Measurements from ENCODE around the gene SERPINA3. TPM values are rescaled to one million over a fixed set of nuclear protein-coding genes. Genes with fewer than 3 reads are reported as not detected.
"Not testable (repeated sequence)": the region's sequence is repeated elsewhere in the genome, so short reads cannot be mapped to it uniquely, and the experiment has no call there.

The SERPINA3 gene
- not detected in 2 replicates for total RNA-seq

DNA sequence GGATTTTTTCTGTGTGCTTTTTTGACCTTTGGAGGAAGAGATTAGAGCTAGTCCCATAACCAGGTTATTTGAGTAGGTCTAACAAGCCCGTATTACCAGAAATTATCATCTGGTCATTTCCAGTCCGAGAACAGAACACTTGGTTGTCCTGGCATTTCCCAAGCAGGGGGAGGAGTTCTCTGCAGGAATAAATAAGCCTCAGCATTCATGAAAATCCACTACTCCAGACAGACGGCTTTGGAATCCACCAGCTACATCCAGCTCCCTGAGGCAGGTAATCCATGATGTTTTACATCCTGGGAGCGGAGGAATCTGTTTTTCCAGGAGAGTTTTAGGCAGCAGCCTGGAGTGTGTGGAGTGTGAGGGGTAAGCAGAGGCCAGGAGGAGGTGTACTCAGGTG, at the start of gene SERPINA3:
Gene SERPINA3, plus strand, starts transcription at position 218 of the 400 bp plus-strand sequence. CDS start 2,051 bp downstream, outside the sequence.
- intact Hi-C loops (cut with micrococcal nuclease) = no loop called here

DNA sequence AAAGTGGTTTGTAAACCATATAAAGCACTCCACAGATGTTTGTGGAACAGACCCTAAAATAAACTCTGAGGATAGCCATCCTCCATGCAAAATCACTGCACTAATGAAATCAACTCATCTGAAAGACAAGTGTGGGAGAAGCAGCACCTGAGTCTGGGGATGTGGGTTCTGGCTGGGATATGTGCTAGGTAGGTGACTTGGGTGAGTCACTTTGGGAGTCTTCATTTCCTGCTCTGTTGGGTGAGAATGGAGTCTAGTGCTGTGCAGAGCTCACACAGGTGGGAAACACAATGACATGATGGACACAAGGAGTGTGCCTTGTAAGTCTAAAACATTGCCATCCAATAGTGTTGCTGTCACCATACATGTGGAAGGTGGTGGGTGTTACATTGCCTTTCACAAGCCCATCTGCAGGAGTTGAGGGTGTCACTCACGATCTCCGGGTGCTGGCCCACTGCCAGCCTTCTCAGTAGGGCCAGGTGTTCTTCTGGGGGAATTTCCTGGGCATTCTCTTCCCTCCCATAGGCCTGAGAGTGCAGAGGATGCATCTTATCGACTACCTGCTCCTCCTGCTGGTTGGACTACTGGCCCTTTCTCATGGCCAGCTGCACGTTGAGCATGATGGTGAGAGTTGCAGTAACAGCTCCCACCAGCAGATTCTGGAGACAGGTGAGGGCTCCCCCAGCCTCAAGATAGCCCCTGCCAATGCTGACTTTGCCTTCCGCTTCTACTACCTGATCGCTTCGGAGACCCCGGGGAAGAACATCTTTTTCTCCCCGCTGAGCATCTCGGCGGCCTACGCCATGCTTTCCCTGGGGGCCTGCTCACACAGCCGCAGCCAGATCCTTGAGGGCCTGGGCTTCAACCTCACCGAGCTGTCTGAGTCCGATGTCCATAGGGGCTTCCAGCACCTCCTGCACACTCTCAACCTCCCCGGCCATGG, 49.0 kb upstream of the SERPINA3 start:
- intact Hi-C loops (cut with micrococcal nuclease) = no loop called here

DNA sequence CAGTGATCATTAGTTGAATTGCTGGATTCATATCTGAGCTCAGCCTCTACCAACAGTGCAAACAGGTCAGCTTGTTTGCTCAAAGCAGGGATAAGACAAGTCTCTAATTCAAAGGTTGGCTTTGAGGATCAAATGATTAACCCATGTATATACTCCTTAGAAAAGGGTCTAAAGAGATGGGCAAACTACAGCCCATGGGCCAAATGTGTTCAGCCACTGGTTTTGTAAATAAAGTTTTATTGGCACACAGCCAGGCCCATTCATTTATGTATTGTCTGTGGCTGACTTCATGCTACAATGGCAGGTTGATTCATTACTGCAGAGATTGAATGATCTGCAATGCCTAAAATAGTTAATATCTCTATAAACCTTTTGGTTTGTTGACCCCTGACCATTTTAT, 47.8 kb upstream of the SERPINA3 start:
- intact Hi-C loops (cut with micrococcal nuclease) = no loop called here

DNA sequence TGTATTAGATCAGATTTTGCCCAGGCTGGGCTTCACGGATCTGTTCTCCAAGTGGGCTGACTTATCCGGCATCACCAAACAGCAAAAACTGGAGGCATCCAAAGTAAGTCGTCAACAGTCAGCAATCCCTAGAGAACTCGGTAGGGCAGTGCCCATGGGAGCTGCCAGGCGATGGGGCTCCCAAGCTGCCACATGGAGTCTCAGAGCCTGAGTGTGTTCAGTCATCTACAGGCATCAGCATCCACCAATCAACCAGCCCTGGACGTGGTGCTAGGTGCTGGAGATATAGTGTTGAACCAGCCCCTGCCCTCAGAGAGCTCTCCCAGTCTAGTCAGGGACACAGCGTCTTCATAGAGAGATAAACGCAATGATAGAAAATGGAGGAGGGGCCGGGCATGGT, 44.0 kb upstream of the SERPINA3 start:
- intact Hi-C loops (cut with micrococcal nuclease) = no loop called here

DNA sequence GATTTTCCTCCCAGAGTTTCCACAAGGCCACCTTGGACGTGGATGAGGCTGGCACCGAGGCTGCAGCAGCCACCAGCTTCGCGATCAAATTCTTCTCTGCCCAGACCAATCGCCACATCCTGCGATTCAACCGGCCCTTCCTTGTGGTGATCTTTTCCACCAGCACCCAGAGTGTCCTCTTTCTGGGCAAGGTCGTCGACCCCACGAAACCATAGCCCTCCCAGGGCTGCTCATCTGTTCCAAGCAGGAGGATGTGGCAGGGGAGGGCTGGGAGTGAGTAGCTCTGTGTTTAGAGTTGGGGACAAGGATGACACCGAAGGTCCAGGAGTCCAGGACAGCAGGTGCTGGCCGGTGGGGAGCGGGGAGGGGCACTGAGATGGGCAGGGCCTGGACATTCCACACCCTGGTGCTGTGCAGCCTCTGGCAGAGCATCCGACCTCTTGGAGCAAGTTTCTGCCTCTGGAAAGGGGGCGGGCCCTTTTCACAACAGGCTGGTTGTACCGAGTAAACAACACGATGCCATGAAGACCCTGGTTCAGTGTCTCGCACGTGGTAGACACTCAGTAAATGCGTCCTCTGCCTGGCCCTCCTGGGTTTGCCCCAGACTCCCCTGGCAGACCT, 42.7 kb upstream of the SERPINA3 start:
- intact Hi-C loops (cut with micrococcal nuclease) = no loop called here

DNA sequence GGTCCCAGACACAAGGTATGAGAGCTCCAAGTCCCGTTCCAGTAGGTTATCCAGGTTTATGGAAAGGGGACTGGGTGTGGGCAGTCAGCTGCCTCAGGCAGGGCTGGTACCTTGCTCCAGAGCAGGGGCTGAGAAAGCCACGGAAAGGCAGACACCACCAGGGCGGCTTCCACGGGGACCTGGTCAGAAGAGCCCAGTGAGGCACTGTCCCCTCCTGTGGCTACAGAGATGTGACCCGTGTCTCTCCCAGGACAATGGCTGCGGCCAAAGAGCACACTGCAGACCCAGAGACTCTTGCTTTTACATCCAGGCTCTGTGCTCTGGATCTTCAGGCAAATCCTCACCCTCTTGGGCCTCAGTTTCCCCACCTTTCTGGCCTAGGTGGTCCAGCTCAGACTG, 42.2 kb upstream of the SERPINA3 start:
- intact Hi-C loops (cut with micrococcal nuclease) = no loop called here

DNA sequence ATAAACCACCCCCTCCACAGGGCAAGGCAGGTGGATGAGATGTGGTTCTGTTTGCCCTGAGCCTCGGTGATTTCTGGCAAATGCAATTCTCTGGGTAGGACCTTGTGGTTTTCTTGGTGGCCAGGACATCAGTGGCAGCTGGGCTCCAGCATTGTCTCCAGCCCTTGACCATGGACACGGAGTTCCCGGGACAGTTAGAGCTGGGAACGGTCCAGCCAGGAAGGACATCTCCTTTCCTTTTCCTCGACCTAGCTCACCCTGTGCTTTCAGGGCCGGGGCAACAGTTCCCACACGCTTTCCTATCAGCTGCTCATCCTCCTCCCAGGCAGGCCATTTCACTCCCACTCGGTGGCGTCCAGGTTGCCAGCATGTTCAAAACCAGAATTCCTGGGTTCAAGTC, 41.8 kb upstream of the SERPINA3 start:
- intact Hi-C loops (cut with micrococcal nuclease) = no loop called here

DNA sequence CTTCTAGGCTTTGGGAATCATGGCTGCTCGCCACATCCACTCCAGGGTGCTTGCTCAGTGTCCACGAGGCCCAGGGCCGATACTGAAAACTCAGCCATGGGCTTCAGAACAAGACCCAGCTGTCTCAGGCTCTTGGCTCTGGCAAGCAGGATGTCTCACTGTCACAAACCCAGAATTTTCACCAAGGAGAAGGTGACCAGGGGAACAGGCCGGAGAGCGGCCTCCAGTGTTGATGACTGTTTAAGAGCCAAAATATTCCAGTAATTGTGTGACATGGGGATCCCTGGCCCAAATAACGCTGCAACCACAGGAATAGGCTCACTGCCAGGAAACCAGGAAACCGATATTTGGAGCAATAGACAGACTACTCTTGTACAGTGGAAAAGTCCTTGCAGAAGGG, 40.8 kb upstream of the SERPINA3 start:
- intact Hi-C loops (cut with micrococcal nuclease) = no loop called here

DNA sequence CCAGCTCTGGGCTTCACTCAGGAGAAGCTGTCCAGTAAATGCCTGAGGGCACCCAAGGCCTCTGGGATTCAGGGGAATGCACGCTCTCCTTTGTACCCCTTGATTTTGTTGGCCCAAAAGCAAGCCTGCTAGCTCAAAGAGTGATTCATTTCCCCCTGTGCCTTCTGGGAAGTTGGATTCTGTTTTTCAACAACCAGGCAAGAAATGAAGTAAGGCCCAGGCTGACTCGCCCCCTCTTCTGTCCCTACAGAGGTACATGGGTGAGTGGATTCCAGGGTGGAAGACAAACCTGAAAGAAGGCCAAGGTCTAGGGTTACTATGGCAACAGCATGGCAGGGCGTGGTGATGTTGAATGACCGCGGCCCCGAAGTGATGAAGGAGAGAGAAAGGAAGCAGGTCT, 40.2 kb upstream of the SERPINA3 start:
- intact Hi-C loops (cut with micrococcal nuclease) = no loop called here

DNA sequence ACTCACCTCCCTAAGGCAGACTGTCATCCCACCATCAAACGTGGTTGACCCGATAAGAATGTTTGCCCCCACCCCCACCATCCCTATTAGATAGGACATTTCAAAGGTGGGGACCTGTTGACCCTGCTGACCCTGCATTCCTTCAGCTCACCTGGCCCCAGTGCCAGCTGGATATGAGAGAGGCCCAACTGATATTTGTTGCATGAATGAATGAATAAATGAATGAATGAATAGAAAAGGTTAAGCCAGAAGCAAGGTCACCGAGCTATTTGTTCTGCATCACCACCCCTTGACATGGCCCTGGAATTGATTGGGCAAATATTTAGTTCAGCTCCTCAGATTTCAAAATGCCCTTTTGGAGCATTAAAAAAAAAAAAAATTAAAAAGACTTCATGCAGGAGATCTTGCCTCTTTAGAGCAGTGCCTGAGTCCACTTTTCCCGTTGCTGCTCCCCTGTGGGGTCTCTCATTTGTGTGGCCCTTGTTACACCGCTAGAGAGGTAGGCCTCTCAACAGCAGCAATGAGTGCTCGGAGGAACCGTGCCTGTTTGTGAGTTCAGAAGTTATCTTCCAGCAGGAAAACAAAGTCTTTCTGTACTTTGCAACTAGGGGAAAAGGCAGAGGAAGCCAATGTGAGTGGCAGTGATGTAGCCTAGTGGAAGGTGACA, 39.4 kb upstream of the SERPINA3 start:
- intact Hi-C loops (cut with micrococcal nuclease) = no loop called here

DNA sequence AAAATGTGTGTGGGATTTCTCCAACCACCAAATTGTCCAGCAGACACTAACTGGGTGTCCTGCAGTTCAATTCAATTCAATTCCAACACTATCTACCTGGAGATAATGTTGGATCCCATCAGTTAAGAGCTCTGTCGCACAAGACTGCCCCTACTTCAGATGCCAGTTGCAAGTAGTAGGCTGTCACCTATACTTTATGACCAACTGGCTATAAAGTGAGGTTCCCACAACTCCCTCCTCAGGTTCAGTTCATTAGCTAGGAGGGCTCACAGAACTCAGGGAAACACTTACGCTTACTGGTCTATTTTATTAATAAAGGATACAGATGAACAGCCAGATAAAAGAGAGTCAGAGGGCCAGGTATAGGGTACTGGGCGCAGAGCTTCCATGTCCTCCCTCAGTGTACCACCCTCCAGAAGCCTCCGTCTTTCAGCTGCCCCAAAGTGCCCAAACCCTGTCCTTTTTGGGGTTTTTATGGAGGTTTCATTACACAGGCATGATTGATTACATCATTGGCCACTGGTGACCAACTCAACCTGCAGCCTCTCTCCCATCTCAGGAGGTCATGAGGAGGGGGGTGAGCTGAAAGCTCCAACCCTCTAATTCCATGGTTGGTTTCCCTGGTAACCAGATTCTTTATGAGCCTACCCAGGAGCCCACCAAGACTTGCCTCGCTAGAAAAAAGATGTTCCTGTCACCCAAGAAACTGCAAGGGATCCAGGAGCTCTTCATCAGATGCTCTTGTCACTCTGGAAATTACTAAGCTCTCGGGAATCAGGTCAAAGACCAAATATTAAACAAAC, 38.5 kb upstream of the SERPINA3 start:
- intact Hi-C loops (cut with micrococcal nuclease) = no loop called here

DNA sequence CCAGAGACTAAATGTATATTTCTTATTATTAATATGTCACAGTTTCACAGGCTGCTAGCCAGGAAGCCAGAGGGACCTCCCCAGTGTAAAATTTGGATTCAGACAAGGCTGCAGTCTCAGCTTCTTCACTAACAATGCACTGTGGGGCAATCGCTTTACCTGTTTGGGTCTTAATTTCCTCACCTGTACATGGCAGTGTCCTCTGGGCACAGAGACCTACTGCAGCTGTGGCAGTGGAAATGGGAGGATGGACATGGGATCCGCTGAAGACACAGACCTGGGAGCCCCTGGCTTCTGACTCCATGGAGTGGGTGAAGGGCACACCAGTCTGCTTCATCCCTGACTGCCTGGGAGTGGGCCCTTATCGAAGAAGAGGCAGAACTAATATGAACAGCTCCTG, 37.9 kb upstream of the SERPINA3 start:
- intact Hi-C loops (cut with micrococcal nuclease) = no loop called here

DNA sequence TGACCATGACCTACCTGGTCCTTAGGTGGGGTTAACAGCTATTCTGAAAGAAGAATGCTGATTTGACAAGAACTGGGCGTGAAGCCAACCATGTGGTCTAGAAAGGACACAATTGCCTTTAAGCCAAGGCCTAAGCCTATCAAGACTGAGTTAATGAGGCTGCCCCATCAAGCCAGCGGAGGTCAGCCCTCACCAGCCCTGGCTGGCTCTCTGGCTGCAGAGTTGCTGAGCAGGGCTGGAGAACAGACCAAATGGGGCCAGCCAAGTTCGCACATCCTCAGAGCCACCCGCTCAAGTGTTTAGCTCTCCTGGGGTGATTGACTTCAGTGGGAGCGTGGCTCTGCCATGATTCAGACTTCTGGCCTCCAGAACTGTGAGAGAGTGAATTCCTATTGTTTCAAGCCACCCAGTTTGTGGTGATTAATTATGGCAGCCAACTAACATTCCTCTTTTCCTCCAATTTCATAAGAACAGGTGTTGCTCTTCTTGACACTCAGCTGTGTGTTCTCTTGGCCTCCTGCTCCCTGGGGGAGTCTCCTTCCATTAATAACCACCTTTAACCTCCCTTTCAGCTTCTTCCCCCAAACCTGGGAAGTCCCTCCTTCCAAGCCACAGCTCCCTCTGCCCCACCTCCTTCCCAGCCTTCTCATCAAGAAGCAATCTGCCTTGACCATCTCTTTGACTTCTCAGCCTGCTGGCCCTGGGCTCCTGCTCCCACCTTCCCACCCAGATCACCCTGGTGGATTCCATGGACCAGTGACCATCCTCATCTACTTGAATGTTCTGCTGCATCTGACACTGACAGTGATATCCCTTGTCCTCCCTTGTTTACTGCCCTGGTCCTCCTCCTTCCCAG, 36.2 kb upstream of the SERPINA3 start:
- intact Hi-C loops (cut with micrococcal nuclease) = no loop called here

DNA sequence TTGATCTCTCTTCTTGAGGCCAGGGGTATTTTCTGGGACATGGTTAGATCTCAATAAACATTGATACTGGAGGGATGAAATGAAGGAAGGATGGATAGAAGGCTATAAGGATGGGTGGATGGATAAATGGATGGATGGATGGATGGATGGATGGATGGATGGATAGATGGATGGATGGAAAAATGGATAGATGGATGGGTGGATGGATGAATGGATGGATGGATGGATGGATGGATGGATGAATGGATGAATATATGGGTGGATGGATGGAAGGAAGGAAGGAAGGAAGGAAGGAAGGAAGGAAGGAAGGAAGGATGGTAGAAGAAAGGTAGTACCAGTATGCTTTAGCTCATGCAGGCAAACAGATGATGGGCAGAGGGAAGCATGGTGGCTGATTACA, 34.7 kb upstream of the SERPINA3 start:
- intact Hi-C loops (cut with micrococcal nuclease) = not testable (repeated sequence)

DNA sequence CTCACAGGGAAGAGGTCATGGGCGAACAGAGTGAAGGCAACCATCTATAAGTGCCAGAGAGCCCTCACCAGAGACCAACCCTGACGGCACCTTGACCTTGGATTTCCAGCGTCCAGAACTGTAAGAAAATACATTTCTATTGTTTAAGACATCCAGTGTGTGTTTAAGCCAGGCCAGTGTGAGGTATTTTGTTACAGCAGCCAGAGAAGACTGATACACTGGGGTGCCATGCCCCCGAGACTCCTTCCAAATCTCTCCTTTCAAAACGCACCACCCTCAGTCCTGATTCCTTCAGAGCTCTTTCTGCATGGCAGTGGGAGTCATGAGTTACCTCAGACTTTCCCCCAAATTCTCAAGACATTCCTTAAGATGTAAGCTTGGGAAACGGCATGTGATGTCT, 33.5 kb upstream of the SERPINA3 start:
- intact Hi-C loops (cut with micrococcal nuclease) = no loop called here

DNA sequence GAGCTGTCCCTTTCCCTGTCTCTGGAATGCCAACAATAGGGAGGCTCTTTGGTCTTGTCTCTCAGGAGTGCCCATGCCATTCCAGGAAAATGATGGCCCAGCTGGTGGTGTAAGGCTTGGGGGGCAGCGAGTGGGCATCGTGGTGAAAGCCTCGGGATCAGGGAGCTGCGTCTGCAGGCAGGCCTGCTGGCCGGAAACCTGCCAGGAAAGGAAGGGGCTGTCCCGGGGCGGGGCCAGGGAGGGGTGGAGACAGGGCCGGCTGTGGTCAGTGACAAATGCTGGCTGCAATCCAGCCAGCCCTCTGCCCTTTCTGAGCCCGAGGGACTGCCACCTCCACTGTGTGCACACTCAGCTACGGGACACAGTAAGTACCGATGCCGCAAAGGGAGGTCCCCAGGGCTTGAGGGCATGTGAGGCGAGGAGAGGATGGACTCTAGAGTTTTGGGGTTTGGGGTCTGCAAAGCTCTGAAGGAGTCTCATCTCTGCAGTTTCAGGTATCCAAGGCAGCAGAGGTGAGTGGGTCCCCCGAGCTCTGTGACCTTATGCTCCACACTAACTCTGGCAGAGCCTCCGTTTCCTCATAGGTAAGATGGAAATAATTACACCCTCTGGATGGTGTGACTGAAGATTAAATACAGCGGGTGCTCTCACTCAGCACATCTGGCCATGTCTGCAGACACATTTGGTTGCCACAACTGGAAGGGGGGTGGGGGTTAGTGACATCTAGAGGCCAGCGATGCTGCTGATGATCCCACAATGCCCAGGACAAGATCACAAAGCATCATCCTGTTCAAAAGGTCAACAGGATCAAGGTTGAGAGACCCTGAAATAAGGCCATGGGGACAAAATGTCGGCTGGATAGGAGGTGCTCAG, 30.8 kb upstream of the SERPINA3 start, which contains the start of gene SERPINA5:
Gene SERPINA5, plus strand, starts transcription at position 300 of the 873 bp plus-strand sequence. CDS start 5,937 bp downstream, outside the sequence.
- intact Hi-C loops (cut with micrococcal nuclease) = no loop called here

DNA sequence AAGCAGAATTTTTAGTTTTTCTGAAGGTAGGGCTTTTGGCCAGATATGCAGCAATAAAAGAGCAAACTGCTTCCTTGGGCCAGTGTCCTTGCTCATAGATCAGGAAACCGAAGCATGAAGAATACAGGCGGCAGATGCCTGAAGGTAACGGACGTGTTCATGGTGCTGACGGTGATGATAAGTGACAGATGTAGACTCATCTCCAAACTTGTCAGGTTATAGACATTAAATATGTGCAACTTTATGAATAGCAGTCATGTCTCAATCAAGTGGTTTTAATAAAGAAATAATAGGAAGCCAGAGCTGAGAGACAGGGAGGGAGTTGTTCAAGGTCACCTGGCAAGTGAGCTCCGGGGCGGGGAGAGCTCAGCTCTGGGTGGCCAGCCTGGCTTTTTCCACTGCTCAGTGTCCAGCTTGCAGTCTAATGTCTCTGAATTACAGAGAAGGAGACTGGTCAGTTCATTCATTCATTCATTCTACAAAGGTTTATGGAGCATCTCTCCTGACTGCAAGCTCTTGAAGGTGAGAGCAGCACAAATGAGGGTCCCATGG, 29.9 kb upstream of the SERPINA3 start:
- intact Hi-C loops (cut with micrococcal nuclease) = no loop called here

DNA sequence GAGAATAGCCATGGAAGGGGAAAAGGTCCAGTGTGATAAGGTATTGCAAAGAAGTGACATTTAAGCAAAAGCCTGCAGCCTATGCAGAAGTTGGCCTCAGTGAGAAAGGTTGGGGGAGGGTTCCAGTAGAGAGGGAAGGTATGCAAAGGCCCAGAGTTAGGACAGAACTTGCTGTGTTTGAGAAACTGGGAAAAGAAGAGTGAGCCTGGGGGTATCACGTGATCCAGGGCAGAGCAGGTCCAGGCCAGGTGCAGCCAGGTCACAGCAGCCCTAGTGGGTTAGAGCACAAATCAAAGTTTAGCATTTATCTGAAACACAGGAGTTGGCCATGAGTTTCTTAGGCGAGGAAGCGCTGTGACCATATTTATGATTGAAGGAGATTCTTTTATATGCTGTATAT, 29.3 kb upstream of the SERPINA3 start:
- intact Hi-C loops (cut with micrococcal nuclease) = no loop called here

DNA sequence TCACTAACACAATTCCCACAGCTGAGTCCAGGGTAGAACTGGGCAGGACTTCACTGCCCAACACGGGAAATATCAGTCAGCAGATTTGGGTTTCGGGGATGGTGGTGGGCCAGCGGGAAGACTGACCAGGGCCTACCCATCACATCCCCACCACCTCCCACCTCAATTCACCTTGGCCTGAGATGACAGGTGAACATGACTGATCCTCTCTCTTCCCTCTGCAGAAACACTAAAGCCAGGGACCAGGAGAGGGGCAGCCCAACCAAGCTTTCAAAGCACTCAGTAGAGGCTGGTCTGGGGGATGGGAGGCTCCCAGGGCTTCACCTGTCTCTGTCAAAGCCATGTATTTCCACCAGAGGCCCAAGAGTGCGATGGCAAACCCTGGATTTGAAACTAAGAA, 28.6 kb upstream of the SERPINA3 start:
- intact Hi-C loops (cut with micrococcal nuclease) = no loop called here

All from T-helper 1 cell treated with Interleukin-12 subunit alpha and Interleukin-12 subunit beta and Interleukin-4 antibody, amounts not matched to agents 30 ng/mL and 1 ng/mL, for 36 hours (primary cell).